ENCODE results near the gene HPS4.
A peak's percentile ranks its signal among the peaks of the same experiment; 100 is the strongest.
"Not testable (repeated sequence)": the region's sequence is repeated elsewhere in the genome, so short reads cannot be mapped to it uniquely, and the experiment has no call there.

Gene HPS4

GRCh38 chr22:26483439-26484359 lies at the start of gene HPS4, which contains the start of gene SRRD:
Gene HPS4, minus strand, starts transcription at chr22:26483783. Its CDS starts 2,021 bp downstream, at chr22:26481762.
Gene SRRD, plus strand, starts transcription at chr22:26483877. Its CDS starts 14 bp downstream, at chr22:26483891.
- FAIRE-seq = no peak

GRCh38 chr22:26529345-26529744 lies 45.8 kb upstream of the HPS4 start:
- no peak for FAIRE-seq

GRCh38 chr22:26528518-26528917 lies 44.9 kb upstream of the HPS4 start:
- FAIRE-seq = not testable (repeated sequence)

- no peak for FAIRE-seq
These were observed 44.2 kb upstream of the HPS4 start for GRCh38 chr22:26527574-26528465.

- FAIRE-seq = no peak
These were observed 43.6 kb upstream of the HPS4 start for GRCh38 chr22:26527167-26527566.

- FAIRE-seq = no peak
These were observed 42.5 kb upstream of the HPS4 start for GRCh38 chr22:26525946-26526564.

GRCh38 chr22:26524870-26525269 lies 41.3 kb upstream of the HPS4 start:
- FAIRE-seq = no peak

GRCh38 chr22:26522592-26522991 lies 39.0 kb upstream of the HPS4 start:
- FAIRE-seq = no peak

- FAIRE-seq = no peak
These were observed 38.4 kb upstream of the HPS4 start for GRCh38 chr22:26522012-26522411.

- FAIRE-seq = no peak
These were observed 33.8 kb upstream of the HPS4 start for GRCh38 chr22:26517429-26517828.

- no peak for FAIRE-seq
These were observed 32.9 kb upstream of the HPS4 start for GRCh38 chr22:26516503-26516902.

GRCh38 chr22:26515931-26516330 lies 32.3 kb upstream of the HPS4 start:
- FAIRE-seq = no peak

GRCh38 chr22:26514419-26515161 lies 31.0 kb upstream of the HPS4 start:
- FAIRE-seq = no peak

- no peak for FAIRE-seq
These were observed 30.3 kb upstream of the HPS4 start for GRCh38 chr22:26513838-26514237.

- FAIRE-seq = peak; percentile 62
These were observed 28.7 kb upstream of the HPS4 start, which contains the start of gene TFIP11 for GRCh38 chr22:26512149-26512793. Gene TFIP11, minus strand, starts transcription at chr22:26512473. Its CDS starts 2,201 bp downstream, at chr22:26510272.

GRCh38 chr22:26508148-26508547 lies 24.6 kb upstream of the HPS4 start:
- FAIRE-seq = no peak

- FAIRE-seq = no peak
These were observed 20.2 kb upstream of the HPS4 start for GRCh38 chr22:26503758-26504157.

GRCh38 chr22:26502688-26503561 lies 19.3 kb upstream of the HPS4 start:
- FAIRE-seq = no peak

GRCh38 chr22:26501996-26502395 lies 18.4 kb upstream of the HPS4 start:
- FAIRE-seq = no peak

GRCh38 chr22:26499188-26499703 lies 15.7 kb upstream of the HPS4 start:
- no peak for FAIRE-seq
